GM23338 (cell line): ENCODE data around the gene MAP4K4. TPM values are rescaled to one million over a fixed set of nuclear protein-coding genes. Genes with fewer than 3 reads are reported as not detected.

Experiments
- ATAC-seq: fragments of 200-7000 bp; cut with Tn5 transposase; 3 replicates; pipeline ENCODE4 v1.9.1; 2020
- DNase-seq: peaks from one replicate; pipeline ENCODE4 v3.0.0-alpha.2; 2015; ENCODE audit warnings: low spot score
- H2AFZ ChIP-seq: fragments of 200-600 bp; sonication (generic); 2 replicates; pipeline ENCODE4 v1.8.0; 2016; ENCODE audit warnings: antibody characterized with exemption, mild to moderate bottlenecking, moderate library complexity
- H3F3A ChIP-seq: fragments of 200-600 bp; sonication (generic); replicated peaks from 2 replicates; pipeline ENCODE4 v1.8.0; 2017; ENCODE audit warnings: antibody characterized with exemption, mixed run types, low read depth
- H3K27ac ChIP-seq: fragments of 200-600 bp; sonication (generic); 2 replicates; pipeline ENCODE4 v1.6.1; 2016; ENCODE audit warnings: low read depth
- H3K27me3 ChIP-seq: fragments of 200-600 bp; sonication (generic); 2 replicates; pipeline ENCODE4 v1.8.0; 2016; ENCODE audit warnings: mild to moderate bottlenecking, mixed run types, moderate library complexity; ENCODE audit not compliant: insufficient read depth
- H3K36me3 ChIP-seq: fragments of 200-600 bp; sonication (generic); 2 replicates; pipeline ENCODE4 v1.8.0; 2016; ENCODE audit warnings: mild to moderate bottlenecking; ENCODE audit not compliant: insufficient read depth
- H3K4me1 ChIP-seq: fragments of 200-600 bp; sonication (generic); 2 replicates; pipeline ENCODE4 v1.8.0; 2016; ENCODE audit warnings: mild to moderate bottlenecking, moderate library complexity; ENCODE audit not compliant: insufficient read depth
- H3K4me2 ChIP-seq: fragments of 200-600 bp; sonication (generic); 2 replicates; pipeline ENCODE4 v1.7.1; 2017; ENCODE audit warnings: mixed run types
- H3K4me3 ChIP-seq: fragments of 200-600 bp; sonication (generic); 2 replicates; pipeline ENCODE4 v1.6.1; 2016; ENCODE audit warnings: mixed run types
- H3K79me2 ChIP-seq: fragments of 200-600 bp; sonication (generic); replicated peaks from 2 replicates; pipeline ENCODE4 v1.8.0; 2017; ENCODE audit warnings: mild to moderate bottlenecking; ENCODE audit not compliant: insufficient read depth
- H3K9me2 ChIP-seq: fragments of 200-600 bp; sonication (generic); 2 replicates; pipeline ENCODE4 v1.8.0; 2017; ENCODE audit not compliant: insufficient read depth
- H4K20me1 ChIP-seq: fragments of 200-600 bp; sonication (generic); replicated peaks from 2 replicates; pipeline ENCODE4 v1.8.0; 2017; ENCODE audit warnings: mild to moderate bottlenecking; ENCODE audit not compliant: insufficient read depth
- H3K27ac Mint-ChIP-seq: 2 replicates; pipeline ENCODE4 v1.8.0; 2020; ENCODE audit warnings: inconsistent platforms, mild to moderate bottlenecking, moderate library complexity, mixed read lengths
- H3K27me3 Mint-ChIP-seq: 3 replicates; pipeline ENCODE4 v1.8.0; 2022; ENCODE audit warnings: low read depth, mild to moderate bottlenecking, moderate library complexity, mixed read lengths, inconsistent platforms; ENCODE audit not compliant: insufficient read depth, poor library complexity
- H3K36me3 Mint-ChIP-seq: 3 replicates; pipeline ENCODE4 v1.8.0; 2021; ENCODE audit warnings: low read depth, mild to moderate bottlenecking, inconsistent platforms, moderate library complexity, mixed read lengths
- H3K4me1 Mint-ChIP-seq: 3 replicates; pipeline ENCODE4 v1.8.0; 2020; ENCODE audit warnings: mild to moderate bottlenecking, inconsistent platforms, mixed read lengths
- H3K4me3 Mint-ChIP-seq: 3 replicates; pipeline ENCODE4 v1.8.0; 2021; ENCODE audit warnings: moderate library complexity, mild to moderate bottlenecking, inconsistent platforms, mixed read lengths
- H3K9me3 Mint-ChIP-seq: 3 replicates; pipeline ENCODE4 v1.8.0; 2020; ENCODE audit warnings: moderate library complexity, mild to moderate bottlenecking, inconsistent platforms, mixed read lengths
- CREB1 ChIP-seq: fragments of 250-450 bp; sonication (Bioruptor Pico); IDR thresholded peaks from 2 replicates; pipeline ENCODE4 v1.5.0; 2020; ENCODE audit warnings: low read depth, mild to moderate bottlenecking, moderate library complexity
- CTCF ChIP-seq, 2 experiments: fragments of 200-600 bp in 1 of 2; sonication (generic) in 1 of 2; conservative IDR thresholded peaks; 2 replicates each; pipeline versions ENCODE4 v1.5.1 to v1.6.1; 2016 to 2017; ENCODE audit warnings: antibody characterized with exemption in 2 of 2, low read depth in 2 of 2, mild to moderate bottlenecking in 2 of 2, moderate library complexity in 1 of 2
- ETS1 ChIP-seq: IDR thresholded peaks from 2 replicates; pipeline ENCODE4 v1.6.1; 2016; ENCODE audit warnings: antibody characterized with exemption
- EZH2 ChIP-seq: fragments of 200-600 bp; sonication (generic); IDR thresholded peaks from one replicate; pipeline ENCODE4 v1.8.0; 2017; ENCODE audit warnings: antibody characterized with exemption, mild to moderate bottlenecking, low read depth; ENCODE audit not compliant: unreplicated experiment
- EZH2phosphoT487 ChIP-seq: fragments of 200-600 bp; sonication (generic); IDR thresholded peaks from one replicate; pipeline ENCODE4 v1.8.1; 2018; ENCODE audit warnings: antibody characterized with exemption; ENCODE audit not compliant: unreplicated experiment
- JUNB ChIP-seq: IDR thresholded peaks from one replicate; pipeline ENCODE4 v1.6.1; 2016; ENCODE audit warnings: antibody characterized with exemption; ENCODE audit not compliant: unreplicated experiment
- NANOG ChIP-seq: IDR thresholded peaks from 2 replicates; pipeline ENCODE4 v1.6.1; 2016; ENCODE audit warnings: antibody characterized with exemption, borderline replicate concordance
- POLR2AphosphoS5 ChIP-seq: IDR thresholded peaks from 2 replicates; pipeline ENCODE4 v1.6.1; 2016; ENCODE audit warnings: antibody characterized with exemption, low read depth
- REST ChIP-seq: IDR thresholded peaks from one replicate; pipeline ENCODE4 v1.6.1; 2018; ENCODE audit warnings: antibody characterized with exemption; ENCODE audit not compliant: unreplicated experiment
- STAT1 ChIP-seq: IDR thresholded peaks from one replicate; pipeline ENCODE4 v1.6.1; 2016; ENCODE audit warnings: antibody characterized with exemption; ENCODE audit not compliant: unreplicated experiment
- ZNF114 ChIP-seq: fragments of 250-450 bp; sonication (Bioruptor Pico); IDR thresholded peaks from 2 replicates; pipeline ENCODE4 v1.5.0; 2020; ENCODE audit warnings: mild to moderate bottlenecking, moderate library complexity
- ZNF331 ChIP-seq: fragments of 250-450 bp; sonication (Bioruptor Pico); IDR thresholded peaks from 2 replicates; pipeline ENCODE4 v1.5.0; 2020; ENCODE audit warnings: low read depth, mild to moderate bottlenecking, moderate library complexity
- polyA plus RNA-seq: library from polyadenylated mRNA; unstranded; fragments of >200 nt; fragmentation: Nextera tagmentation; extraction: Ambion mirVana; gene quantifications from 2 replicates; pipeline ENCODE4 v1.2.1, GENCODE V29; 2016
- total RNA-seq: library from RNA; depleted of rRNA; stranded (reverse); fragments of >200 nt; shearing (Covaris generic); gene quantifications from 2 replicates; pipeline ENCODE4 v1.2.3, GENCODE V29; 2014

Gene MAP4K4
- total and polyA plus RNA-seq, 2 experiments from 2014 or later, result 34.6 to 99.2 TPM

GRCh38 chr2:101779190-101779589 lies 81.7 kb downstream of the MAP4K4 start:
- Histone ChIP-seq H3K36me3 (no peaks in the 10 kb centered on the region), H3F3A (no peaks in the 10 kb centered on the region), H3K27ac (no peak overlapping the region), H2AFZ (no peak overlapping the region), H3K9me2 (no peaks in the 10 kb centered on the region), H3K4me3 (no peak overlapping the region), H3K27me3 (no peaks in the 10 kb centered on the region), H3K4me1 (peaks cover 77% of the 10 kb centered on the region), H3K4me2 (no peak overlapping the region), H3K79me2 (peaks cover 100% of the 10 kb centered on the region), H4K20me1 (peaks cover 37% of the 10 kb centered on the region)
- H3K27me3 Mint-ChIP-seq, result peaks cover 5% of the 10 kb centered on the region
- H3K9me3 Mint-ChIP-seq, result no peaks in the 10 kb centered on the region
- no peak overlapping the region for H3K4me3 Mint-ChIP-seq
- ATAC-seq, result no peak
- H3K27ac Mint-ChIP-seq, result no peak overlapping the region
- DNase-seq, result no peak
- H3K36me3 Mint-ChIP-seq, result no peaks in the 10 kb centered on the region
- H3K4me1 Mint-ChIP-seq, result peaks cover 80% of the 10 kb centered on the region
- TF ChIP-seq CREB1 (CRISPR knock-in tag), result no peak

- peaks cover 5% of the 10 kb centered on the region for H3K27me3 Mint-ChIP-seq
- H3K9me3 Mint-ChIP-seq, result no peaks in the 10 kb centered on the region
- Histone ChIP-seq H3K27me3 (no peaks in the 10 kb centered on the region), H4K20me1 (peaks cover 34% of the 10 kb centered on the region), H3K4me1 (peaks cover 75% of the 10 kb centered on the region), H2AFZ (no peak overlapping the region), H3F3A (no peaks in the 10 kb centered on the region), H3K36me3 (no peaks in the 10 kb centered on the region), H3K79me2 (peaks cover 100% of the 10 kb centered on the region), H3K9me2 (no peaks in the 10 kb centered on the region), H3K4me3 (no peak overlapping the region), H3K4me2 (no peak overlapping the region), H3K27ac (no peak overlapping the region)
- ATAC-seq (no peak), DNase-seq (no peak)
- H3K4me1 Mint-ChIP-seq, result peaks cover 77% of the 10 kb centered on the region
- no peak overlapping the region for H3K4me3 Mint-ChIP-seq
- no peak overlapping the region for H3K27ac Mint-ChIP-seq
- no peaks in the 10 kb centered on the region for H3K36me3 Mint-ChIP-seq
- no peak for TF ChIP-seq NANOG
- no peak for TF ChIP-seq STAT1
- TF ChIP-seq EZH2phosphoT487, result no peak
- no peak for TF ChIP-seq ETS1
- no peak for TF ChIP-seq EZH2
- TF ChIP-seq POLR2AphosphoS5, result no peak
- TF ChIP-seq JUNB, result no peak
- no peak for TF ChIP-seq CTCF (conservative IDR thresholded peaks at IDR 0.05; ENCODE audit: low read depth in 2 of 2)
- no peak for TF ChIP-seq ZNF114 (CRISPR knock-in tag)
- TF ChIP-seq REST, result no peak
- TF ChIP-seq ZNF331 (CRISPR knock-in tag), result no peak
- TF ChIP-seq CREB1 (CRISPR knock-in tag), result no peak
Measured at GRCh38 chr2:101779656-101780055, 82.1 kb downstream of the MAP4K4 start.
